DOHH2 (cell line): ENCODE measurements around the gene ZNF691.

Experiments
- H3F3A ChIP-seq: fragments of 200-600 bp; sonication (generic), shearing (Covaris generic); 2 replicates; pipeline ENCODE4 v1.6.0; 2016; ENCODE audit warnings: antibody characterized with exemption, mild to moderate bottlenecking; ENCODE audit not compliant: control insufficient read depth, insufficient read depth
- H3K27ac ChIP-seq: fragments of 200-600 bp; sonication (generic); 2 replicates; pipeline ENCODE4 v1.5.1; 2014; ENCODE audit warnings: low read depth, mild to moderate bottlenecking, low read length, moderate library complexity
- H3K27me3 ChIP-seq: fragments of 200-600 bp; sonication (generic); 2 replicates; pipeline ENCODE4 v1.6.1; 2014; ENCODE audit warnings: mild to moderate bottlenecking, low read length, mixed read lengths; ENCODE audit not compliant: control insufficient read depth
- H3K36me3 ChIP-seq: fragments of 200-600 bp; sonication (generic); 2 replicates; pipeline ENCODE4 v1.6.1; 2014; ENCODE audit warnings: mild to moderate bottlenecking, low read length, moderate library complexity, mixed read lengths; ENCODE audit not compliant: control insufficient read depth
- H3K4me1 ChIP-seq: fragments of 200-600 bp; sonication (generic); 2 replicates; pipeline ENCODE4 v1.6.1; 2014; ENCODE audit warnings: mild to moderate bottlenecking, low read length, mixed read lengths; ENCODE audit not compliant: control insufficient read depth
- H3K4me2 ChIP-seq: fragments of 200-600 bp; sonication (generic); 2 replicates; pipeline ENCODE4 v1.6.0; 2014; ENCODE audit warnings: mild to moderate bottlenecking, low read length, moderate library complexity
- H3K4me3 ChIP-seq: fragments of 200-600 bp; sonication (generic); 2 replicates; pipeline ENCODE4 v1.5.1; 2014; ENCODE audit warnings: mild to moderate bottlenecking, low read length, mixed read lengths
- H3K79me2 ChIP-seq: fragments of 200-600 bp; sonication (generic); 2 replicates; pipeline ENCODE4 v1.6.1; 2014; ENCODE audit warnings: mild to moderate bottlenecking, low read length, mixed read lengths; ENCODE audit not compliant: control insufficient read depth
- H3K9me2 ChIP-seq: fragments of 200-600 bp; sonication (generic); replicated peaks from 2 replicates; pipeline ENCODE4 v1.6.1; 2014; ENCODE audit warnings: mild to moderate bottlenecking, low read length, mixed read lengths; ENCODE audit not compliant: control insufficient read depth
- H3K9me3 ChIP-seq: fragments of 200-600 bp; sonication (generic); 2 replicates; pipeline ENCODE4 v1.6.1; 2014; ENCODE audit warnings: antibody characterized with exemption, low read length, mixed read lengths; ENCODE audit not compliant: control insufficient read depth, insufficient read depth
- H4K20me1 ChIP-seq: fragments of 200-600 bp; sonication (generic); 2 replicates; pipeline ENCODE4 v1.6.0; 2014; ENCODE audit warnings: low read depth, mild to moderate bottlenecking, antibody characterized with exemption, low read length, moderate library complexity; ENCODE audit not compliant: control insufficient read depth, insufficient read depth
- CTCF ChIP-seq: fragments of 200-600 bp; sonication (generic); IDR thresholded peaks from one replicate; pipeline ENCODE4 v1.5.1; 2014; ENCODE audit warnings: antibody characterized with exemption, mild to moderate bottlenecking, low read depth, low read length; ENCODE audit not compliant: poor library complexity, severe bottlenecking
- EZH2phosphoT487 ChIP-seq: fragments of 200-600 bp; sonication (generic); IDR thresholded peaks from 2 replicates; pipeline ENCODE4 v1.6.1; 2017; ENCODE audit warnings: borderline replicate concordance, mild to moderate bottlenecking, antibody characterized with exemption, low read length, moderate library complexity, mixed read lengths

The ZNF691 gene

GRCh38 chr1:42838482-42839190 lies 7.8 kb upstream of the ZNF691 start:
- Histone ChIP-seq H4K20me1 (no peaks in the 10 kb centered on the region), H3K27me3 (no peaks in the 10 kb centered on the region)
- TF ChIP-seq EZH2phosphoT487 (no peak), CTCF (no peak)

GRCh38 chr1:42841010-42841409 lies 5.4 kb upstream of the ZNF691 start:
- Histone ChIP-seq H3F3A (no peaks in the 10 kb centered on the region), H3K27me3 (no peaks in the 10 kb centered on the region), H3K4me1 (peaks cover 11% of the 10 kb centered on the region; the same call in 1 of the 2 replicates), H3K9me2 (no peaks in the 10 kb centered on the region), H3K4me3 (no peak overlapping the region), H3K79me2 (no peaks in the 10 kb centered on the region), H3K27ac (no peak overlapping the region), H3K4me2 (no peak overlapping the region), H3K9me3 (no peaks in the 10 kb centered on the region), H3K36me3 (no peaks in the 10 kb centered on the region), H4K20me1 (no peaks in the 10 kb centered on the region)
- TF ChIP-seq EZH2phosphoT487 (no peak), CTCF (no peak)

More at GRCh38 chr1:42838482-42839190, 7.8 kb upstream of the ZNF691 start:
- Histone ChIP-seq H3K36me3 (no peaks in the 10 kb centered on the region), H3K9me3 (no peaks in the 10 kb centered on the region), H3K9me2 (no peaks in the 10 kb centered on the region), H3F3A (no peaks in the 10 kb centered on the region), H3K4me2 (no peak overlapping the region), H3K27ac (no peak overlapping the region), H3K79me2 (no peaks in the 10 kb centered on the region), H3K4me3 (no peak overlapping the region), H3K4me1 (peaks cover 6% of the 10 kb centered on the region)

- Histone ChIP-seq H3K9me2 (no peaks in the 10 kb centered on the region), H3K79me2 (peaks cover 1% of the 10 kb centered on the region), H3F3A (no peaks in the 10 kb centered on the region), H3K4me3 (no peak overlapping the region), H3K4me1 (peaks cover 11% of the 10 kb centered on the region; the same call in 1 of the 2 replicates), H3K4me2 (no peak overlapping the region), H3K27ac (no peak overlapping the region), H3K36me3 (peaks cover under 1% of the 10 kb centered on the region; the same call in 1 of the 2 replicates), H3K9me3 (no peaks in the 10 kb centered on the region), H3K27me3 (no peaks in the 10 kb centered on the region), H4K20me1 (no peaks in the 10 kb centered on the region)
- TF ChIP-seq EZH2phosphoT487 = no peak
- no peak for TF ChIP-seq CTCF
Observed at GRCh38 chr1:42841440-42842147, 4.8 kb upstream of the ZNF691 start.
